K562 (cell line): ENCODE measurements around the gene DYTN. TPM values are rescaled to one million over a fixed set of nuclear protein-coding genes. Genes with fewer than 3 reads are reported as not detected.

Experiments used
- ATAC-seq: fragments of 200-7000 bp; cut with Tn5 transposase; 3 replicates; pipeline ENCODE4 v1.9.1; 2020; ENCODE audit warnings: moderate library complexity
- BruUV-seq: library from RNA; stranded (reverse); fragments of 400-500 nt; replicated peaks from 2 replicates; lab custom pipeline; 2021; lab: Mats Ljungman, UMichigan
- CTCF ChIA-PET: fragments of 300-600 bp; formaldehyde crosslinking; extraction: SDS; loops from one replicate; lab custom pipeline; 2021; ENCODE audit warnings: low intra/inter-chr PET ratio; lab: Yijun Ruan, JAX
- POLR2A ChIA-PET: fragments of 300-600, 350-650 bp; sonication (Branson Sonifier 250); formaldehyde crosslinking; extraction: SDS; loops from one replicate; lab custom pipeline; 2021; ENCODE audit warnings: antibody characterized with exemption, inconsistent platforms; lab: Yijun Ruan, JAX
- DNase-seq, 4 experiments: peaks; one replicate each; pipeline versions ENCODE4 v3.0.0 to v3.0.0-alpha.2; 2011 to 2018; ENCODE audit warnings: low spot score in 3 of 4, mixed read lengths in 3 of 4; ENCODE audit errors: extremely low read depth in 1 of 4
- FAIRE-seq: peaks from 2 replicates; lab custom pipeline; 2011; peaks lifted over from hg19 to GRCh38; lab: Jason Lieb, UNC
- H2AFZ ChIP-seq: 2 replicates; pipeline ENCODE4 v1.6.0; 2011; ENCODE audit warnings: low read depth, low read length, control low read depth, inconsistent platforms
- H3K27ac ChIP-seq: fragments of 200-600 bp; 3 replicates; pipeline ENCODE4 v1.8.0; 2011; ENCODE audit warnings: low read depth, mild to moderate bottlenecking, control low read depth, inconsistent platforms, low read length, moderate library complexity, mixed read lengths; ENCODE audit errors: extremely low read depth
- H3K27me3 ChIP-seq, 2 experiments: fragments of 300-600 bp in 1 of 2; 2 replicates in 1 of 2; 3 replicates in 1 of 2; pipeline versions ENCODE4 v1.6.0 to v1.8.0; 2011; ENCODE audit warnings: inconsistent platforms in 2 of 2, low read length in 2 of 2, mild to moderate bottlenecking in 1 of 2, mixed read lengths in 1 of 2, moderate library complexity in 1 of 2; ENCODE audit not compliant: control insufficient read depth in 2 of 2, insufficient read depth in 2 of 2
- H3K36me3 ChIP-seq: fragments of 300-600 bp; 3 replicates; pipeline ENCODE4 v1.8.0; 2011; ENCODE audit warnings: mild to moderate bottlenecking, low read length, inconsistent platforms; ENCODE audit not compliant: control insufficient read depth, insufficient read depth
- H3K4me1 ChIP-seq, 2 experiments: fragments of 200-600 bp in 1 of 2; replicated peaks in 1 of 2; 2 replicates in 1 of 2; 3 replicates in 1 of 2; pipeline versions ENCODE4 v1.5.1 to v1.8.0; 2011; ENCODE audit warnings: inconsistent platforms in 2 of 2, low read length in 2 of 2, mild to moderate bottlenecking in 1 of 2, mixed read lengths in 1 of 2, moderate library complexity in 1 of 2; ENCODE audit not compliant: control insufficient read depth in 2 of 2, insufficient read depth in 2 of 2
- H3K4me2 ChIP-seq: 2 replicates; pipeline ENCODE4 v1.6.1; 2011; ENCODE audit warnings: low read length, control low read depth, inconsistent platforms, mixed read lengths; ENCODE audit not compliant: insufficient read depth
- H3K4me3 ChIP-seq: fragments of 200-600 bp; sonication (generic), shearing (Covaris generic); 2 replicates; pipeline ENCODE4 v1.5.1; 2016; ENCODE audit warnings: control low read depth, inconsistent platforms
- H3K79me2 ChIP-seq: fragments of 200-600 bp; 3 replicates; pipeline ENCODE4 v1.8.0; 2011; ENCODE audit warnings: low read length, inconsistent platforms; ENCODE audit not compliant: control insufficient read depth, insufficient read depth
- H3K9ac ChIP-seq, 2 experiments: 2 replicates each; pipeline versions ENCODE4 v1.6.0 to v1.6.1; 2011; ENCODE audit warnings: low read depth in 2 of 2, low read length in 2 of 2, control low read depth in 1 of 2, inconsistent platforms in 1 of 2, mild to moderate bottlenecking in 1 of 2, mixed read lengths in 1 of 2; ENCODE audit not compliant: insufficient read depth in 1 of 2
- H3K9me1 ChIP-seq: one replicate; pipeline ENCODE4 v1.6.0; 2011; ENCODE audit warnings: inconsistent platforms, mild to moderate bottlenecking, low read length, moderate library complexity; ENCODE audit not compliant: control insufficient read depth, insufficient read depth
- H3K9me3 ChIP-seq: replicated peaks from 2 replicates; pipeline ENCODE4 v1.5.1; 2011; ENCODE audit warnings: low read depth, low read length, inconsistent platforms; ENCODE audit not compliant: control insufficient read depth, insufficient read depth
- H4K20me1 ChIP-seq: replicated peaks from 2 replicates; pipeline ENCODE4 v1.6.1; 2011; ENCODE audit warnings: low read length, inconsistent platforms, mixed read lengths; ENCODE audit not compliant: control insufficient read depth, insufficient read depth
- ATF7 ChIP-seq: fragments of 450-650 bp; IDR thresholded peaks from 2 replicates; pipeline ENCODE4 v1.7.1; 2014; ENCODE audit warnings: mild to moderate bottlenecking, moderate library complexity
- ELF2 ChIP-seq: fragments of 250-450 bp; sonication (Bioruptor Pico); IDR thresholded peaks from 2 replicates; pipeline ENCODE4 v1.5.0; 2021; ENCODE audit warnings: mild to moderate bottlenecking
- HEY1 ChIP-seq: fragments of 250-450 bp; sonication (Bioruptor Pico); IDR thresholded peaks from 2 replicates; pipeline ENCODE4 v1.5.0; 2020; ENCODE audit warnings: mild to moderate bottlenecking, moderate library complexity, borderline replicate concordance
- NCOA2 ChIP-seq, 2 experiments: fragments of 450-650 bp; IDR thresholded peaks; 2 replicates each; pipeline ENCODE4 v1.6.1; 2018; ENCODE audit warnings: mild to moderate bottlenecking in 2 of 2, moderate library complexity in 1 of 2; ENCODE audit not compliant: partially characterized antibody in 2 of 2
- NR2C1 ChIP-seq, 2 experiments: fragments of 450-650 bp; IDR thresholded peaks; 2 replicates each; pipeline ENCODE4 v1.6.1; 2017; ENCODE audit warnings: mild to moderate bottlenecking in 2 of 2, antibody characterized with exemption in 1 of 2, inconsistent platforms in 1 of 2, missing compliant biosample characterization in 1 of 2, missing genetic modification characterization in 1 of 2
- RBM17 ChIP-seq: fragments of 200-400 bp; formaldehyde crosslinking; IDR thresholded peaks from 2 replicates; pipeline ENCODE4 v1.6.1; 2017; ENCODE audit warnings: low read depth, mild to moderate bottlenecking, low read length, borderline replicate concordance
- WGBS: fragments of 100-300 bp; shearing (Covaris generic); methylation state at CpG from one replicate; pipeline ENCODE4 v1.1.6; 2016; ENCODE audit warnings: low coverage, mixed read lengths; ENCODE audit not compliant: insufficient coverage; ENCODE audit errors: missing lambda C conversion rate; 5-methylcytosine and 5-hydroxymethylcytosine counted together
- in situ Hi-C: fragments of 300-500 bp; cut with MboI; formaldehyde crosslinking; loops from 4 replicates; pipeline ENCODE4 v1.15.0; 2018; ENCODE audit warnings: inconsistent platforms, mixed read lengths
- intact Hi-C: fragments of 100-400 bp; cut with micrococcal nuclease; formaldehyde crosslinking; loops from 2 replicates; pipeline ENCODE4 v1.14.2; 2022
- polyA plus RNA-seq, 8 experiments: library from polyadenylated mRNA; depleted of rRNA in 4 of 8; stranded (reverse) in 5 of 8; unstranded in 3 of 8; fragments of >200 nt; fragmentation: Nextera tagmentation in 2 of 8; fragmentation: Illumina TruSeq in 1 of 8; extraction: Ambion mirVana in 2 of 8; extraction: Trizol in 1 of 8; gene quantifications; 2 replicates each; pipeline versions ENCODE4 v1.2.1 to v1.2.3, GENCODE V29; 2011 to 2014; ENCODE audit warnings: inconsistent platforms in 1 of 8, missing spikeins in 1 of 8
- total RNA-seq, 7 experiments: library from RNA; depleted of rRNA in 6 of 7; stranded (reverse); fragments of >200 nt in 6 of 7; fragmentation: Illumina TruSeq in 2 of 7; extraction: Trizol in 2 of 7; gene quantifications; 2 replicates each; pipeline versions ENCODE4 v1.2.1 to v1.2.3, GENCODE V29; 2011 to 2021; ENCODE audit warnings: low replicate concordance in 1 of 7
- TF ChIP-seq, protein P1 (sequence below): sonication (generic); formaldehyde crosslinking; IDR thresholded peaks from 2 replicates; pipeline ENCODE4 v1.8.0; 2023; ENCODE audit warnings: mild to moderate bottlenecking, missing genetic modification reagents
- TF ChIP-seq, protein P2 (sequence below), 2 experiments: fragments of 450-650 bp; IDR thresholded peaks; 2 replicates each; pipeline ENCODE4 v1.6.1; 2016; ENCODE audit warnings: mild to moderate bottlenecking in 2 of 2, borderline replicate concordance in 1 of 2, low read depth in 1 of 2, moderate library complexity in 1 of 2
- TF ChIP-seq, protein P3 (sequence below): fragments of 250-450 bp; sonication (Bioruptor Pico); IDR thresholded peaks from 2 replicates; pipeline ENCODE4 v1.8.0; 2021; ENCODE audit warnings: borderline replicate concordance, mild to moderate bottlenecking, moderate library complexity; ENCODE audit not compliant: poor library complexity, severe bottlenecking

Gene DYTN
- total and polyA plus RNA-seq, 9 of the 15 experiments (the other 6 are each of a cell fraction or from before 2014, with no cell fraction given), result not detected

DNA sequence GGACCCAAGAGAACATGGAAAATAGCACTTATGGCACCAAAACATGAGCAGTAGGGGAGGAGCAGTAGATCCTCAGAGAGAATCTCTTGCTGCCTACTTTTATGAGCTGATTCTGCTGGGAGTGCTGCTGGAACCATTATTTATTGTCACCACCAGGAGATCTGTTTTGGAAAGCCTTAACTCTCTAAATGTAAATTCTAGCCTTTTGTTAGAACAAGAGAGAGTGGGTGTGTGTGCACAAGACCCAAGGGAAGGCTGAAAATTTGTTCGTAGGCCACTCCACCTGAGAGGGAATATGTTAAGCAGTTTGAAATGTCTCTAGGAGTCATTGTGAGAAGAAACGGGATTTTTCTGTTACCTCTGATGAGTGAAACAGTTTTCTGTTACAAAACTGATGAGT lies 92.1 kb downstream of the DYTN start:
- no peak for DNase-seq
- CTCF ChIA-PET, result no interaction called here
- Histone ChIP-seq H3K4me1 (no peaks in the 10 kb centered on the region), H3K27ac (no peak overlapping the region), H2AFZ (no peak overlapping the region), H3K36me3 (no peaks in the 10 kb centered on the region), H3K9me1 (no peaks in the 10 kb centered on the region), H3K4me3 (no peak overlapping the region), H3K9me3 (no peaks in the 10 kb centered on the region), H3K4me2 (no peak overlapping the region), H3K79me2 (no peaks in the 10 kb centered on the region), H4K20me1 (no peaks in the 10 kb centered on the region), H3K27me3 (no peaks in the 10 kb centered on the region), H3K9ac (no peak overlapping the region)
- no TSS peak for BruUV-seq
- intact Hi-C loops, result no loop called here
- in situ Hi-C loops, result no loop called here
- ATAC-seq, result no peak
- POLR2A ChIA-PET, result no interaction called here
- WGBS, result 0% methylated on average over 2 of the region's 2 CpGs
- no peak for FAIRE-seq
- TF ChIP-seq NR2C1 (IDR thresholded peaks at IDR 0.05) (no peak), NR2C1 (tag; IDR thresholded peaks at IDR 0.05) (no peak), HEY1 (CRISPR knock-in tag) (no peak), NCOA2 (IDR thresholded peaks at IDR 0.05; ENCODE audit: partially characterized antibody in 2 of 2) (no peak), ATF7 (no peak), ELF2 (CRISPR knock-in tag) (no peak), RBM17 (no peak)
- TF ChIP-seq, protein P1, sequence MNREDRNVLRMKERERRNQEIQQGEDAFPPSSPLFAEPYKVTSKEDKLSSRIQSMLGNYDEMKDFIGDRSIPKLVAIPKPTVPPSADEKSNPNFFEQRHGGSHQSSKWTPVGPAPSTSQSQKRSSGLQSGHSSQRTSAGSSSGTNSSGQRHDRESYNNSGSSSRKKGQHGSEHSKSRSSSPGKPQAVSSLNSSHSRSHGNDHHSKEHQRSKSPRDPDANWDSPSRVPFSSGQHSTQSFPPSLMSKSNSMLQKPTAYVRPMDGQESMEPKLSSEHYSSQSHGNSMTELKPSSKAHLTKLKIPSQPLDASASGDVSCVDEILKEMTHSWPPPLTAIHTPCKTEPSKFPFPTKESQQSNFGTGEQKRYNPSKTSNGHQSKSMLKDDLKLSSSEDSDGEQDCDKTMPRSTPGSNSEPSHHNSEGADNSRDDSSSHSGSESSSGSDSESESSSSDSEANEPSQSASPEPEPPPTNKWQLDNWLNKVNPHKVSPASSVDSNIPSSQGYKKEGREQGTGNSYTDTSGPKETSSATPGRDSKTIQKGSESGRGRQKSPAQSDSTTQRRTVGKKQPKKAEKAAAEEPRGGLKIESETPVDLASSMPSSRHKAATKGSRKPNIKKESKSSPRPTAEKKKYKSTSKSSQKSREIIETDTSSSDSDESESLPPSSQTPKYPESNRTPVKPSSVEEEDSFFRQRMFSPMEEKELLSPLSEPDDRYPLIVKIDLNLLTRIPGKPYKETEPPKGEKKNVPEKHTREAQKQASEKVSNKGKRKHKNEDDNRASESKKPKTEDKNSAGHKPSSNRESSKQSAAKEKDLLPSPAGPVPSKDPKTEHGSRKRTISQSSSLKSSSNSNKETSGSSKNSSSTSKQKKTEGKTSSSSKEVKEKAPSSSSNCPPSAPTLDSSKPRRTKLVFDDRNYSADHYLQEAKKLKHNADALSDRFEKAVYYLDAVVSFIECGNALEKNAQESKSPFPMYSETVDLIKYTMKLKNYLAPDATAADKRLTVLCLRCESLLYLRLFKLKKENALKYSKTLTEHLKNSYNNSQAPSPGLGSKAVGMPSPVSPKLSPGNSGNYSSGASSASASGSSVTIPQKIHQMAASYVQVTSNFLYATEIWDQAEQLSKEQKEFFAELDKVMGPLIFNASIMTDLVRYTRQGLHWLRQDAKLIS (CRISPR knock-in tag), result no peak
- TF ChIP-seq, protein P2, sequence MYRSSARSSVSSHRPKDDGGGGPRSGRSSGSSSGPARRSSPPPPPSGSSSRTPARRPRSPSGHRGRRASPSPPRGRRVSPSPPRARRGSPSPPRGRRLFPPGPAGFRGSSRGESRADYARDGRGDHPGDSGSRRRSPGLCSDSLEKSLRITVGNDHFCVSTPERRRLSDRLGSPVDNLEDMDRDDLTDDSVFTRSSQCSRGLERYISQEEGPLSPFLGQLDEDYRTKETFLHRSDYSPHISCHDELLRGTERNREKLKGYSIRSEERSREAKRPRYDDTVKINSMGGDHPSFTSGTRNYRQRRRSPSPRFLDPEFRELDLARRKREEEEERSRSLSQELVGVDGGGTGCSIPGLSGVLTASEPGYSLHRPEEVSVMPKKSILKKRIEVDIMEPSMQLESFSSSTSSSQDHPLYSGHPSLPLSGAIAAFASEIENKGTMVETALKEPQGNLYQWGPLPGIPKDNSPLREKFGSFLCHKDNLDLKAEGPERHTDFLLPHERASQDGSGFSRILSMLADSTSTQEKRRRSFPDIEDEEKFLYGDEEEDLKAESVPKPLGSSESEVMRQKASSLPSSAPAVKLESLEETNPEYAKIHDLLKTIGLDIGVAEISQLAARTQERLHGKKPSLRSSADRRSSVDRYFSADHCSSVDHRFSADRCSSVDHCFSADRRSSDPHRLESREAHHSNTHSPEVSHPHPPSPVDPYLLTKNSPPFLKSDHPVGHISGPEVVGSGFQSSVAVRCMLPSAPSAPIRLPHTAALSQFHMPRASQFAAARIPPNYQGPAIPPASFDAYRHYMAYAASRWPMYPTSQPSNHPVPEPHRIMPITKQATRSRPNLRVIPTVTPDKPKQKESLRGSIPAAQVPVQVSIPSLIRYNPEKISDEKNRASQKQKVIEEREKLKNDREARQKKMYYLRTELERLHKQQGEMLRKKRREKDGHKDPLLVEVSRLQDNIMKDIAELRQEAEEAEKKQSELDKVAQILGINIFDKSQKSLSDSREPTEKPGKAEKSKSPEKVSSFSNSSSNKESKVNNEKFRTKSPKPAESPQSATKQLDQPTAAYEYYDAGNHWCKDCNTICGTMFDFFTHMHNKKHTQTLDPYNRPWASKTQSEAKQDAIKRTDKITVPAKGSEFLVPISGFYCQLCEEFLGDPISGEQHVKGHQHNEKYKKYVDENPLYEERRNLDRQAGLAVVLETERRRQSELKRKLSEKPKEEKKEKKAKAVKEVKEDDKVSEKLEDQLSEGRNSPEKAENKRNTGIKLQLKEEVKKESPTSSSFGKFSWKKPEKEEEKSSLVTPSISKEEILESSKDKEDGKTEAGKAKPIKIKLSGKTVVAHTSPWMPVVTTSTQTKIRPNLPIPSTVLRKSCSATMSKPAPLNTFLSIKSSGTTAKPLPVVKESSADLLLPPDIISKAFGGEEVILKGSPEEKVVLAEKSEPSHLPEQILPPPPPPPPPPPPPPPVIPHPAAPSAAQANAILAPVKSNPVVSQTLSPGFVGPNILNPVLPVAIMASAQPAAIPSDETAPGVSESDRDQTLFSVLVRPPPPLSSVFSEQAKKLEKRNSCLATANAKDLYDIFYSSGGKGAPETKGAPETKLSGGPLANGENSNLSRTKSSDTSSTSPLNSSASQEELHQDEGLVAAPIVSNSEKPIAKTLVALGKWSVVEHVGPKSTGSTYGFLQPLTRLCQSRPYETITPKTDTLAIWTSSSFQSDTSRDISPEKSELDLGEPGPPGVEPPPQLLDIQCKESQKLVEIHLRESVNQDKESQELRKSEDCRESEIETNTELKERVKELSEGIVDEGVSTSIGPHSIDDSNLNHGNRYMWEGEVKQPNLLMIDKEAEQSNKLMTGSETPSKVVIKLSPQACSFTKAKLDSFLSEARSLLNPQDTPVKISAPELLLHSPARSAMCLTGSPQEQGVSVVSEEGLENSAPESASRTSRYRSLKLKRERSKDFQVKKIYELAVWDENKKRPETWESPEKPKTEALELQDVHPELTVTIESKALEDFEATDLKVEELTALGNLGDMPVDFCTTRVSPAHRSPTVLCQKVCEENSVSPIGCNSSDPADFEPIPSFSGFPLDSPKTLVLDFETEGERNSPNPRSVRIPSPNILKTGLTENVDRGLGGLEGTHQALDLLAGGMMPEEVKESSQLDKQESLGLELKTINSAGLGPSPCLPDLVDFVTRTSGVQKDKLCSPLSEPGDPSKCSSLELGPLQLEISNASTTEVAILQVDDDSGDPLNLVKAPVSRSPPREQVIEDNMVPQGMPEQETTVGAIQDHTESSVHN (IDR thresholded peaks at IDR 0.05; ENCODE audit: borderline replicate concordance in 1 of 2, low read depth in 1 of 2), result no peak
- TF ChIP-seq, protein P3, sequence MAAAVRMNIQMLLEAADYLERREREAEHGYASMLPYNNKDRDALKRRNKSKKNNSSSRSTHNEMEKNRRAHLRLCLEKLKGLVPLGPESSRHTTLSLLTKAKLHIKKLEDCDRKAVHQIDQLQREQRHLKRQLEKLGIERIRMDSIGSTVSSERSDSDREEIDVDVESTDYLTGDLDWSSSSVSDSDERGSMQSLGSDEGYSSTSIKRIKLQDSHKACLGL (CRISPR knock-in tag), result no peak
